ENCODE results near the gene VSNL1.

Gene VSNL1

DNA sequence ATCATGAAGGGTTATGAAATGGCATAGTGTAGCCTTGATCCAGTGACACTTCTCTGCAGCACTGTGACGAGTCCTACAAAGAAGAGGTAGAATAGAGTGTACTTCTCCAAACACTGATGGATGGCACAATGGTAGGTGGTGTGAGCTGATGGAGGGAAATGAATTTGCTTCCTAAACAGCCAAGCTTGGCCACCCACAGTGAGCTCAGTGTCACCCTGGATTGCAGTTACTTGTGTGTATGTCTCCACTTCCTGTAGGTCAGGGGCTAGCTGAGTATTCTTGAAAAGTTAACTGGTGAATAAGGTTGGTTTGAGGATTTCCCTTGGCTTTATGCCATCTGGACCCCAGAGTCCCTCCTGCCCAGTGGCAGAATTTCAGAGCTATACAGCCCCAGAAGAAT is 75.9 kb downstream of the VSNL1 start:
- no peak overlapping the region for H3K27ac ChIP-seq (ENCODE audit: low read length)
- no peaks in the 10 kb centered on the region for H3K9me3 ChIP-seq (ENCODE audit: control insufficient read depth in 1 of 2, low read length in 2 of 2)
- no peaks in the 10 kb centered on the region for H3K27me3 ChIP-seq (ENCODE audit: low read depth, low read length)
- no peaks in the 10 kb centered on the region for H3K36me3 ChIP-seq (ENCODE audit: control insufficient read depth in 1 of 2, insufficient read depth in 2 of 2, low read length in 2 of 2)
- no peaks in the 10 kb centered on the region for H3K4me1 ChIP-seq (ENCODE audit: control insufficient read depth in 1 of 2, insufficient read depth in 2 of 2, low read length in 2 of 2)
- H3K4me3 ChIP-seq (ENCODE audit: low read depth in 1 of 2, low read length in 2 of 2): no peak overlapping the region

DNA sequence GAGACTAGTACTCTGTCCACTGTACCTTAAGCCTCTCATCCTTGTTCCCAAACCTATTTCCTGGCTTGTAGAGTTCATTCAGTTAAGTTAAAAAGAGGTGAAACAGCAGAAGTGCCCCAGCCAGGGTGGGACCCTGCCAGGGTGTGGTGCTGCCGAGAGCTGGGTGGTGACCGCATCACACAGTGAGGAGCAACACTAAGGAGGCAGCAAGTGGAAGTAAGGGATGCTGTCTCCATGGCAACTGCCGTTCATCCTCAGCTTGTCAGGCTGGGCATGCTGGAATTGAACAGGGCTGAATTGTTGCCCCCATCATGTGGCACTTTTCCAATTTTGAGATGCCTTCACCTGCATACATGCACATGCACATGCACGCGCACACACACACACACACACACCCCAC is 77.0 kb downstream of the VSNL1 start:
- Histone ChIP-seq H3K9me3 (ENCODE audit: control insufficient read depth in 1 of 2, low read length in 2 of 2) (no peaks in the 10 kb centered on the region), H3K27me3 (ENCODE audit: low read depth, low read length) (no peaks in the 10 kb centered on the region), H3K4me3 (ENCODE audit: low read depth in 1 of 2, low read length in 2 of 2) (no peak overlapping the region), H3K4me1 (ENCODE audit: control insufficient read depth in 1 of 2, insufficient read depth in 2 of 2, low read length in 2 of 2) (no peaks in the 10 kb centered on the region), H3K27ac (ENCODE audit: low read length) (no peak overlapping the region), H3K36me3 (ENCODE audit: control insufficient read depth in 1 of 2, insufficient read depth in 2 of 2, low read length in 2 of 2) (no peaks in the 10 kb centered on the region)

GRCh38 chr2:17617955-17618354 is 77.5 kb downstream of the VSNL1 start:
- Histone ChIP-seq H3K4me1 (ENCODE audit: control insufficient read depth in 1 of 2, insufficient read depth in 2 of 2, low read length in 2 of 2) (no peaks in the 10 kb centered on the region), H3K36me3 (ENCODE audit: control insufficient read depth in 1 of 2, insufficient read depth in 2 of 2, low read length in 2 of 2) (no peaks in the 10 kb centered on the region), H3K4me3 (ENCODE audit: low read depth in 1 of 2, low read length in 2 of 2) (no peak overlapping the region), H3K27me3 (ENCODE audit: low read depth, low read length) (no peaks in the 10 kb centered on the region), H3K9me3 (ENCODE audit: control insufficient read depth in 1 of 2, low read length in 2 of 2) (no peaks in the 10 kb centered on the region), H3K27ac (ENCODE audit: low read length) (no peak overlapping the region)

- H3K27me3 ChIP-seq (ENCODE audit: low read depth, low read length): no peaks in the 10 kb centered on the region
- no peaks in the 10 kb centered on the region for H3K36me3 ChIP-seq (ENCODE audit: control insufficient read depth in 1 of 2, insufficient read depth in 2 of 2, low read length in 2 of 2)
- no peak overlapping the region for H3K27ac ChIP-seq (ENCODE audit: low read length)
- no peaks in the 10 kb centered on the region for H3K4me1 ChIP-seq (ENCODE audit: control insufficient read depth in 1 of 2, insufficient read depth in 2 of 2, low read length in 2 of 2)
- no peaks in the 10 kb centered on the region for H3K9me3 ChIP-seq (ENCODE audit: control insufficient read depth in 1 of 2, low read length in 2 of 2)
- no peak overlapping the region for H3K4me3 ChIP-seq (ENCODE audit: low read depth in 1 of 2, low read length in 2 of 2)
Measured at GRCh38 chr2:17620280-17620679, 79.8 kb downstream of the VSNL1 start.

- Histone ChIP-seq H3K4me3 (ENCODE audit: low read depth in 1 of 2, low read length in 2 of 2) (no peak overlapping the region), H3K9me3 (ENCODE audit: control insufficient read depth in 1 of 2, low read length in 2 of 2) (no peaks in the 10 kb centered on the region), H3K27me3 (ENCODE audit: low read depth, low read length) (no peaks in the 10 kb centered on the region), H3K4me1 (ENCODE audit: control insufficient read depth in 1 of 2, insufficient read depth in 2 of 2, low read length in 2 of 2) (no peaks in the 10 kb centered on the region), H3K36me3 (ENCODE audit: control insufficient read depth in 1 of 2, insufficient read depth in 2 of 2, low read length in 2 of 2) (no peaks in the 10 kb centered on the region), H3K27ac (ENCODE audit: low read length) (no peak overlapping the region)
Measured at GRCh38 chr2:17620841-17621240, 80.3 kb downstream of the VSNL1 start.

- Histone ChIP-seq H3K27me3 (ENCODE audit: low read depth, low read length) (no peaks in the 10 kb centered on the region), H3K9me3 (ENCODE audit: control insufficient read depth in 1 of 2, low read length in 2 of 2) (no peaks in the 10 kb centered on the region), H3K27ac (ENCODE audit: low read length) (no peak overlapping the region), H3K36me3 (ENCODE audit: control insufficient read depth in 1 of 2, insufficient read depth in 2 of 2, low read length in 2 of 2) (no peaks in the 10 kb centered on the region), H3K4me1 (ENCODE audit: control insufficient read depth in 1 of 2, insufficient read depth in 2 of 2, low read length in 2 of 2) (no peaks in the 10 kb centered on the region), H3K4me3 (ENCODE audit: low read depth in 1 of 2, low read length in 2 of 2) (no peak overlapping the region)
Measured at GRCh38 chr2:17621781-17622180, 81.3 kb downstream of the VSNL1 start.

DNA sequence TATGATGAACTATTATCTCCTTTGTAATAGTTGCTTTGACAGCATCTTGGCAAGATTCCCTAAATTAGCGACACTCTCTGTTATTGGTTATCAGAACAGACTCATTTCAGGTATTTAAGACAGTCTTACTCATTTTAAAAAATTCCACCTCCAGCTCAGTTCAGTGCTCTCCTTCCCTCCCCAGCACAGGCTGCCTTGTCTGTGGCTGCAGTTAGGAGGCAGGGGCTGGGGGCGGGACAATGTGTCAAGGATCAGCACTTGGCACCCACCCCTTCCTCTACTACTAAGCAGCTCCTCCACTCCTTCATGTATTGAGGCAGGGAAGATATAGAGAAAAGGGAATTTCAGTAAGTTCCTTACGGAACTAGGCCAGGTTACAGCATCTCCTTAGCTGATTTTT is 85.0 kb downstream of the VSNL1 start:
- Histone ChIP-seq H3K4me3 (ENCODE audit: low read depth in 1 of 2, low read length in 2 of 2) (no peak overlapping the region), H3K36me3 (ENCODE audit: control insufficient read depth in 1 of 2, insufficient read depth in 2 of 2, low read length in 2 of 2) (no peaks in the 10 kb centered on the region), H3K27me3 (ENCODE audit: low read depth, low read length) (no peaks in the 10 kb centered on the region), H3K4me1 (ENCODE audit: control insufficient read depth in 1 of 2, insufficient read depth in 2 of 2, low read length in 2 of 2) (no peaks in the 10 kb centered on the region), H3K9me3 (ENCODE audit: control insufficient read depth in 1 of 2, low read length in 2 of 2) (no peaks in the 10 kb centered on the region), H3K27ac (ENCODE audit: low read length) (no peak overlapping the region)

- H3K4me3 ChIP-seq (ENCODE audit: low read depth in 1 of 2, low read length in 2 of 2): no peak overlapping the region
- no peaks in the 10 kb centered on the region for H3K27me3 ChIP-seq (ENCODE audit: low read depth, low read length)
- no peaks in the 10 kb centered on the region for H3K36me3 ChIP-seq (ENCODE audit: control insufficient read depth in 1 of 2, insufficient read depth in 2 of 2, low read length in 2 of 2)
- H3K4me1 ChIP-seq (ENCODE audit: control insufficient read depth in 1 of 2, insufficient read depth in 2 of 2, low read length in 2 of 2): no peaks in the 10 kb centered on the region
- no peaks in the 10 kb centered on the region for H3K9me3 ChIP-seq (ENCODE audit: control insufficient read depth in 1 of 2, low read length in 2 of 2)
- no peak overlapping the region for H3K27ac ChIP-seq (ENCODE audit: low read length)
Measured at GRCh38 chr2:17626986-17627385, 86.5 kb downstream of the VSNL1 start.

GRCh38 chr2:17627434-17627833 is 86.9 kb downstream of the VSNL1 start:
- Histone ChIP-seq H3K27me3 (ENCODE audit: low read depth, low read length) (no peaks in the 10 kb centered on the region), H3K36me3 (ENCODE audit: control insufficient read depth in 1 of 2, insufficient read depth in 2 of 2, low read length in 2 of 2) (no peaks in the 10 kb centered on the region), H3K27ac (ENCODE audit: low read length) (no peak overlapping the region)

DNA sequence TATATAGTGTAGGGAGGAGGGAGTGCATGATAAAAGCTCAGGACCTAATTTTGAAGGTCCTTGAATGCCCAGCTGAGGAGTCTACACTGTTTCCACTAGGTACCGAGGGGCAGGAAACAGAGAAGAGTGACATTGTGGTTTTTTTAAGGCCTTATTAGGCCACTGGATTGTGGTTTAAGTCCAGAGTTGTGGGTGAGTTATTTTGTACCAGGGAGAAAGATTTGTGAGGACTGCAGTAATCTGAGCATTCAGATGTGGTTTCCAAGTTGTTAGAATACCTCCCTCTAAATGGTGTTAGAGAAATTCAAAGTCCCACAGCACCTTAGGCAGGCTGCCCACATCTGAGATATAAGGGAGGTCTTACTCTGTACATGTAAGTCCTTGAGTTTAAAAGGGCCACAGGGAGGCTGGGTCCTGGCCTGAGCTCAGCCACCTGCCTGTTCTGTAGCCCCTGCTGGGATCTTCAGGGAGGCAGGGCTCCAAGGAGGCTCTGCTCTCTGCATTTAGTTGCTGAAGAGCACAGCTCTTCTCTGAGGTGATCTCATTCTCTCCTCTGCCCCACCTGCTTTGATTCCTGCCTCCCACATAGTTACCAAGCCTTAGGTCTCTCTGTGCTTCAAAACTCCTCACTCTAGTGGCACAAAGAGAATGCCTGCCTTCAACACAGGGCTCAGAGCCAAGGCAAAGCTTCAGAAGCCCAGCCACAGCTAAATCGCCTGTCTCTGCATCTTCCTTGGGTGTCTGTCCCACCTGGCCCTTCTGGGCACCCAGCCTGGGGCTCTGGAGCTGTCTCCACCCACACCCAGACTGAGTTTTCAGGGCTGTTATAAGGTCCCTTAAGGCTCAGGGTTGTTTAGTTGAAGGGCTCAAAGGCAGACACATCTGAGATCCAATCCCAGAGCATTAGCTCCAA is 88.1 kb downstream of the VSNL1 start:
- Histone ChIP-seq H3K27me3 (ENCODE audit: low read depth, low read length) (no peaks in the 10 kb centered on the region), H3K9me3 (ENCODE audit: control insufficient read depth in 1 of 2, low read length in 2 of 2) (no peaks in the 10 kb centered on the region), H3K4me1 (ENCODE audit: control insufficient read depth in 1 of 2, insufficient read depth in 2 of 2, low read length in 2 of 2) (no peaks in the 10 kb centered on the region), H3K4me3 (ENCODE audit: low read depth in 1 of 2, low read length in 2 of 2) (no peak overlapping the region), H3K27ac (ENCODE audit: low read length) (no peak overlapping the region), H3K36me3 (ENCODE audit: control insufficient read depth in 1 of 2, insufficient read depth in 2 of 2, low read length in 2 of 2) (no peaks in the 10 kb centered on the region)

More at GRCh38 chr2:17627434-17627833, 86.9 kb downstream of the VSNL1 start:
- H3K9me3 ChIP-seq (ENCODE audit: control insufficient read depth in 1 of 2, low read length in 2 of 2): no peaks in the 10 kb centered on the region
- H3K4me1 ChIP-seq (ENCODE audit: control insufficient read depth in 1 of 2, insufficient read depth in 2 of 2, low read length in 2 of 2): no peaks in the 10 kb centered on the region
- no peak overlapping the region for H3K4me3 ChIP-seq (ENCODE audit: low read depth in 1 of 2, low read length in 2 of 2)

- H3K27me3 ChIP-seq (ENCODE audit: low read depth, low read length): no peaks in the 10 kb centered on the region
- no peak overlapping the region for H3K27ac ChIP-seq (ENCODE audit: low read length)
- H3K4me3 ChIP-seq (ENCODE audit: low read depth in 1 of 2, low read length in 2 of 2): no peak overlapping the region
- H3K4me1 ChIP-seq (ENCODE audit: control insufficient read depth in 1 of 2, insufficient read depth in 2 of 2, low read length in 2 of 2): no peaks in the 10 kb centered on the region
- H3K9me3 ChIP-seq (ENCODE audit: control insufficient read depth in 1 of 2, low read length in 2 of 2): no peaks in the 10 kb centered on the region
- no peaks in the 10 kb centered on the region for H3K36me3 ChIP-seq (ENCODE audit: control insufficient read depth in 1 of 2, insufficient read depth in 2 of 2, low read length in 2 of 2)
Measured at GRCh38 chr2:17630089-17630488, 89.6 kb downstream of the VSNL1 start.

- Histone ChIP-seq H3K4me3 (ENCODE audit: low read depth in 1 of 2, low read length in 2 of 2) (no peak overlapping the region), H3K27ac (ENCODE audit: low read length) (no peak overlapping the region), H3K27me3 (ENCODE audit: low read depth, low read length) (no peaks in the 10 kb centered on the region), H3K4me1 (ENCODE audit: control insufficient read depth in 1 of 2, insufficient read depth in 2 of 2, low read length in 2 of 2) (no peaks in the 10 kb centered on the region), H3K36me3 (ENCODE audit: control insufficient read depth in 1 of 2, insufficient read depth in 2 of 2, low read length in 2 of 2) (no peaks in the 10 kb centered on the region), H3K9me3 (ENCODE audit: control insufficient read depth in 1 of 2, low read length in 2 of 2) (no peaks in the 10 kb centered on the region)
Measured at GRCh38 chr2:17634997-17635396, 94.5 kb downstream of the VSNL1 start.

Measured in muscle layer of duodenum (tissue), 2 donors.